T-helper 2 cell treated with Interferon-gamma antibody and Interleukin-4, amounts not matched to agents 5 μg/mL and 100 μg/mL, for 36 hours (primary cell): ENCODE data around the gene SGSM1.

Experiments used
- DNase-seq: peaks from one replicate; pipeline ENCODE4 v3.0.0; 2021; ENCODE audit warnings: low spot score
- H3K27ac Mint-ChIP-seq: one replicate; pipeline ENCODE4 v1.8.0; 2021; ENCODE audit warnings: mild to moderate bottlenecking, mixed read lengths
- H3K27me3 Mint-ChIP-seq: one replicate; pipeline ENCODE4 v1.8.0; 2021; ENCODE audit warnings: low read depth, mixed read lengths
- H3K36me3 Mint-ChIP-seq: one replicate; pipeline ENCODE4 v1.8.0; 2021; ENCODE audit warnings: low read depth, mixed read lengths
- H3K4me1 Mint-ChIP-seq: one replicate; pipeline ENCODE4 v1.8.0; 2021; ENCODE audit warnings: low read depth, mixed read lengths
- H3K4me3 Mint-ChIP-seq: one replicate; pipeline ENCODE4 v1.8.0; 2022; ENCODE audit warnings: mild to moderate bottlenecking, moderate library complexity, mixed read lengths
- H3K9me3 Mint-ChIP-seq: one replicate; pipeline ENCODE4 v1.8.0; 2021; ENCODE audit warnings: mixed read lengths

The SGSM1 gene

DNA sequence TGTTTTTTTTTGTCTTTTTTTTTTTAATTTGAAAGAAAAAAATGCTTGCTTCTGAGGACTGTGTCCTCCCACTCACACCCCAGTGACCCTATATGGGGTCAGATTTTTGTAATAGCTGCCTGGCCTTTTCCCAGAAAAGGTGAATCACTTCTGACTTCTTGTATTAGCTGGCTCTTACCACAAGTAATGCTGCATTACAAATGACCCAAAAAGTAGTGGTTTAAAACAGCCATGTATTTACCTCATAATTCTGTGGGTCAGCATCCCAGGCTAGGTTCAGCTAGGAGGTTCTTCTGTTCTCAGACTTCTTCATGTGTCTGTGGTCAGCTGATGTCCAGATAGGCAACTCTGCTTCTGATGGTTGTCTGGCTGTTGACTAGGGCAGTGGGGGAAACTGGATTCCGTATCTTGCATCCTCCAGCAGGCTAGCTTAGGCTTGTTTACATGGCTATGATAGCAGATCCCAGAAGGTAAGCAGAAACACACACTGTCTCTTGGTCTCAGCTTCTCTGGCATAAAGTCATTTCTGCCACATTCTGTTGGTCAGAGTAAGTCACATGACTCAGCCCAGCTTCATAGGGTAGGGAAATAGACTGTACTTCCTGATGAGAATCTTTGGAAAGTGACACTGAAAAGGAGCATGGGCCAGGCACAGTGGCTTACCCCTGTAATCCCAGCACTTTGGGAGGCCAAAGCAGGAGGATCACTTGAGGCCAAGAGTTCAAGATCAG is 121.0 kb downstream of the SGSM1 start:
- Mint-ChIP-seq H3K4me1 (no peaks in the 10 kb centered on the region), H3K27me3 (peaks cover 10% of the 10 kb centered on the region), H3K4me3 (no peak overlapping the region), H3K9me3 (peaks cover 4% of the 10 kb centered on the region), H3K36me3 (no peaks in the 10 kb centered on the region), H3K27ac (no peak overlapping the region)
- DNase-seq: no peak

DNA sequence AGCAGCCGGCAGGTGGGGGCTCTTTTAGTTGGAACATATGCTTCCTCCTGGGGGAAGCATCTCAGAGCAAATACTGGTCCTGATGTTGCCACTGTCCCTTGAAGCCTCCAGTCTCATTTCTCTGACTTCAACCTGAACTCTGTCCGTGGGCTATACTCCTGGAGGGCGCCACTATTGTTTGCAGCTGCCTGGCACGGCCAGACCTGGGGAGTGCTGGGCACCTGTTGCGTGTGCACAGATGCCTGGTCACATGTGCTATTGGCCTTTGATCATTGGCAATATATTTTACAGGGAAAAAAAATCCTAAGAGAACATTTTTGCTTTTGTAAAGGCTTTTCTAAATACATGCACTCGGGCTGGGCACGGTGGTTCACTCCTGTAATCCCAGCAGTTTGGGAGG is 122.3 kb downstream of the SGSM1 start:
- no peak overlapping the region for H3K27ac Mint-ChIP-seq
- H3K36me3 Mint-ChIP-seq: no peaks in the 10 kb centered on the region
- H3K4me1 Mint-ChIP-seq: no peaks in the 10 kb centered on the region
- peaks cover 11% of the 10 kb centered on the region for H3K27me3 Mint-ChIP-seq
- DNase-seq: no peak
- H3K4me3 Mint-ChIP-seq: no peak overlapping the region
- H3K9me3 Mint-ChIP-seq: peaks cover 4% of the 10 kb centered on the region

DNA sequence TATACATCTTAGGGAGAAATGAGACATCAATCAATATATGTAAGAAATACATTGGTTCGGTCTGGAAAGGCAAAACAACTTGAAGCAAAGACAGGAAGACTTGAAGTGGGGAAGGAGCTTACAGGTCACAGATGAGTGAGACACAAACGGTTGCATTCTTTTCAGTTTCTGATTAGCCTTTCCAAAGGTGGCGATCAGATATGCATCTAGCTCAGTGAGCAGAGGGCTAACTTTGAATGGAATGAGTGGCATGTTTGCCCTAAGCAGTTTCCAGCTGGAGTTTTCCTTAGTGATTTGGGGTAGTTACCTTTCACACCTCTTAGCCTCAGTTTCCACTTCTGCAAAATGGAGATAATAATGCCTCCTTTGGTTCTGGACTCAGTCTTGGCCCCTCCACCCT is 124.7 kb downstream of the SGSM1 start:
- Mint-ChIP-seq H3K27me3 (peaks cover 11% of the 10 kb centered on the region), H3K9me3 (peaks cover 4% of the 10 kb centered on the region), H3K27ac (no peak overlapping the region), H3K4me3 (no peak overlapping the region), H3K4me1 (no peaks in the 10 kb centered on the region), H3K36me3 (no peaks in the 10 kb centered on the region)
- no peak for DNase-seq

DNA sequence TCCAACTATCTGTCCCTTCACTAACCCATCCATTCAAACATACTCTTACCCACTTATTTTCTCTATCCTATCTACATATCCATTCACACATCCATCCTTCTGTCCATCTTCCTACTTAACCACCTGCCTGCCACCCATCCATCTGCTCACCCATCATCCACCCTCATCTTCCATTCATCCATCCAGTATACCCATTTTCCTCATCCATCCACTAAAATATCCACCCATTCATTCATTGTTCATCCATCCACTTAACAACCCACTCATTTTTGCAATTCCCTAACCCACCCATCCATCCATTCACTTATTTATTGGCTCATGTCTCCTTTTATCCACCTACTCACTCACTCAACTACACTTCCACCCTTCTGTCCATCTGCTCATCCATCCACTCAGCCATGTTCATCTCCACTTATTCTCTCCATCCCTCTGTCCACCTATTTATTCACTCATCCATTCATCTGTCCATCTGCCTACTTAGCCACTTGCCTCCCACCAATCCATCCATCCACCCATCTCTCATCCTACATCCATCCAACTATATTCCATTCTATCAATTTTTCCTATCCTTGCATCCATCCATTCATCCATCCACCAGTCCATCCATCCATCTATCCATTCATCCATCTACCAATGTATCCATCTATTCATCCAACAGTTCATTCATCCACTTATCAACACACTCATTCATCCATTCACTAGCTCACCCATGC is 129.9 kb downstream of the SGSM1 start:
- H3K9me3 Mint-ChIP-seq: no peaks in the 10 kb centered on the region
- no peak overlapping the region for H3K4me3 Mint-ChIP-seq

DNA sequence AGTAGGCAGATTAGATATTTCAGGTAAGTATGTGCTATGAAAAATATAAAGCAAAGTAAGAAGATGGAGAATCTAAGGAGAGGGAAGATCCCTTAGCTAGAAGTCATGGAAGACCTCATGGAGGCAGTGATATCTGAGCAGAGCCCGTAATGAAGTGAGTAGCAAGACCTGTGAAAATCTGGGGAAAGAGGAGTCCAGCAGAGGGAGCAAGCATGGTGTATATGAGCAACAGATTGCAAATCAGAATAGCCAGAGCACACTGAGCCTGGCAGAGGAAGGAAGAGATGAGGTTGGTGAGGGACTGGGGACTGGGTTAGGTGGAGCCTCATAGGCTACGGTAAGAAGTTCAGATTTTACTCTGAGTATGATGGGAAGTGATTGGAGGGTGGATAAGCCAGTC is 131.1 kb downstream of the SGSM1 start:
- no peaks in the 10 kb centered on the region for H3K4me1 Mint-ChIP-seq
- H3K36me3 Mint-ChIP-seq: no peaks in the 10 kb centered on the region
- H3K27ac Mint-ChIP-seq: no peak overlapping the region
- no peaks in the 10 kb centered on the region for H3K9me3 Mint-ChIP-seq
- no peak overlapping the region for H3K4me3 Mint-ChIP-seq
- peaks cover 2% of the 10 kb centered on the region for H3K27me3 Mint-ChIP-seq
- no peak for DNase-seq

More for the DNA sequence above, 129.9 kb downstream of the SGSM1 start:
- DNase-seq: no peak
- H3K27me3 Mint-ChIP-seq: peaks cover 4% of the 10 kb centered on the region
- no peak overlapping the region for H3K27ac Mint-ChIP-seq
- H3K36me3 Mint-ChIP-seq: no peaks in the 10 kb centered on the region
- no peaks in the 10 kb centered on the region for H3K4me1 Mint-ChIP-seq

DNA sequence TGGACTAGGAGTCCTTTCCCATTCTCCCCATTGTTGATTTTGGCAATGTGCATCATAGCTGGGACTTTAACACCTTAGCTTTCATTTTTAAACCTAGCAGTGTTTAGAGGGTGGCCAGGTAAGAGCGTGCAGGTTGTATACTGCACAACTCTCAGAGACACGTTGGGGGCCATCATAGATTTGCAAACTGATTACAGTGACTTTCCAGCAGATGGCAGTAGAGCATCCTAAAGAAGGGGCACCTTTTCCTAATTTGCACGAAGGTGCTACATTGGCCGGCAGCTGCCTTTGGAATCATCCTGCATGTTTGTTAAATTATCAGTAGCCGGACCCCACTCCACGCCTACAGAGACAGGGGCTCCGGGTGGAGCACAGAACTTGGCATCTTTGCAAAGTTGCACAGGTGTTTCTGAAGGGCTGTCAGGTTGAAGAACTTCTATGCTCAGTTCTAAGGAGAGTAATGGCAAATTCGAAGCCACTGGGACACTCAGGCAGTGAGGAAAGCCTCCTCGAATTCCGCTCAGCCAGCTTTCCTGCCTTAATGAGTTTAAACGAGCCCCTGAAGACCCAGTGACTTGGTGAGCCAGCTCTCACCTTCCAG is 132.8 kb downstream of the SGSM1 start:
- H3K4me1 Mint-ChIP-seq: no peaks in the 10 kb centered on the region
- no peaks in the 10 kb centered on the region for H3K36me3 Mint-ChIP-seq
- H3K4me3 Mint-ChIP-seq: no peak overlapping the region
- no peak overlapping the region for H3K27ac Mint-ChIP-seq
- H3K9me3 Mint-ChIP-seq: no peaks in the 10 kb centered on the region
- DNase-seq: peak; percentile 17
- peaks cover 2% of the 10 kb centered on the region for H3K27me3 Mint-ChIP-seq

DNA sequence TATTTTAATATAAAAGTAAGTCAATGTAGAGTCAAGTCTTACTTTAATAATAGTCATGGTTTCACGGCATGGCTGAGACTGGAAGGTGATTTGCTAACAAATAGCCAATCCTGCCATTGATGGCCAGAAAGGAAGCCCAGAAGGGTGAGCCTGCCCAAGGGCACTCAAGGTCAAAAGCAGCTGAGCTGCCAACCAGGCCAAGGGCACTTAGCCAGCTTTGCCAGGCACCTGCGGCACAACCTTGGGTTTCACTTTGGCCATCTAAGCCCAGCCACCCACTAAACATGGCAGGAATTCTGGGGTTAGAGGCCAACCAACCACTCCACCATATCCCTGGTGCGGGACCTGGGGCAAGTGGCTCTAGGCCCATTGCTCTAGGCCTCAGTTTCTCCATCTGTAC is 136.3 kb downstream of the SGSM1 start:
- peaks cover 3% of the 10 kb centered on the region for H3K4me1 Mint-ChIP-seq
- no peak overlapping the region for H3K4me3 Mint-ChIP-seq
- DNase-seq: no peak
- H3K27me3 Mint-ChIP-seq: peaks cover 9% of the 10 kb centered on the region
- H3K27ac Mint-ChIP-seq: no peak overlapping the region
- H3K36me3 Mint-ChIP-seq: no peaks in the 10 kb centered on the region
- H3K9me3 Mint-ChIP-seq: no peaks in the 10 kb centered on the region

DNA sequence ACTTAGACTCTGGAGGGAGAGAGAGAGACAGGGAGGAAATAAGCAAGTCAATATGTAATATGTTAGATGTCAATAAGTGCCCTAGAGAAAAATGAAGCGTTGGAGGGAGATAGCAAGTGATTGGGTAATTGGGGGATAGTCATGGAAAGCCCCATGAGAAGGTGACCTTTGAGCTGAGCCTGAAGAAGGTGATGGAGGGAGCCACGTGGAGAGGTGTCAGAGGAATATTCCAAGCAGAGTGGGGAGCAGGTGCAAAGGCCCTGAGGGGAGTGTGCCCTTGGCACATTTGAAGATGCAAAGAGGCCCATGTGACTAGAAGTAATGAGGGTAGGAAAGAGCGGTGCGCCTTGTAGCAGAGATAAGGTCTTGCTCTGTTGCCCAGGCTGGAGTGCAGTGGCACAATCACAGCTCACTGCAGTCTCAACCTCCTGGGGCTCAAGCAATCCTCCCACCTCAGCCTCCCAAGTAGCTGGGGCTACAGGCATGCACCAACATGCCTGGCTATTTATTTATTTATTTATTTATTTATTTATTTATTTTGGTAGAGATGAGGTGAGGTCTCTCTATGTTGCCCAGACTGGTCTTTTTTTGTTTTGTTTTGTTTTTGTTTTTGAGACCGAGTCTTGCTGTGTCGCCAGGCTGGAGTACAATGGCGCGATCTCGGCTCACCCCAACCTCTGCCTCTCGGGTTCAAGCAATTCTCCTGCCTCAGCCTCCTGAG is 138.4 kb downstream of the SGSM1 start:
- no peaks in the 10 kb centered on the region for H3K9me3 Mint-ChIP-seq
- H3K27ac Mint-ChIP-seq: no peak overlapping the region
- H3K27me3 Mint-ChIP-seq: peaks cover 16% of the 10 kb centered on the region
- H3K4me1 Mint-ChIP-seq: peaks cover 3% of the 10 kb centered on the region
- no peak for DNase-seq
- no peak overlapping the region for H3K4me3 Mint-ChIP-seq
- H3K36me3 Mint-ChIP-seq: no peaks in the 10 kb centered on the region

DNA sequence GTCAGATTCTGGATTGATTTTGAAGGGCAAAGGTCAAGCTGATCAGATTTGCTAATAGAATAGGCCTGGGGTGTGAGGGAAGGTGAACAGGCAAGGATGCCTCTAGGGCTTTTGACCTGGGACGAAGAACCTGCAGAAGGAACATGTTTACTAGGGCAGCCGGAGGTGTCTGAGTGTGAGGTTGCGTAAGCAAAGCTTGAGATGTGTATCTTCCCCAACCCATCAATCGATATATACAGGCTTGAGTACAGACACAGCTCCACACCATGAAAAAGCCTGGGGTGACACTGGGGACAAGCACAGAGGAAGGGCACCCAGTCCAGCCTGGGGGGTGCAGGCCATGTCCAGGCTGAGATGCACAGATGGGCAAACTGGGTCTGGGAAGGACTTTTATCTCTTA is 139.4 kb downstream of the SGSM1 start:
- Mint-ChIP-seq H3K27ac (no peak overlapping the region), H3K4me3 (no peak overlapping the region), H3K27me3 (peaks cover 24% of the 10 kb centered on the region), H3K9me3 (no peaks in the 10 kb centered on the region), H3K36me3 (no peaks in the 10 kb centered on the region), H3K4me1 (peaks cover 9% of the 10 kb centered on the region)
- DNase-seq: no peak

DNA sequence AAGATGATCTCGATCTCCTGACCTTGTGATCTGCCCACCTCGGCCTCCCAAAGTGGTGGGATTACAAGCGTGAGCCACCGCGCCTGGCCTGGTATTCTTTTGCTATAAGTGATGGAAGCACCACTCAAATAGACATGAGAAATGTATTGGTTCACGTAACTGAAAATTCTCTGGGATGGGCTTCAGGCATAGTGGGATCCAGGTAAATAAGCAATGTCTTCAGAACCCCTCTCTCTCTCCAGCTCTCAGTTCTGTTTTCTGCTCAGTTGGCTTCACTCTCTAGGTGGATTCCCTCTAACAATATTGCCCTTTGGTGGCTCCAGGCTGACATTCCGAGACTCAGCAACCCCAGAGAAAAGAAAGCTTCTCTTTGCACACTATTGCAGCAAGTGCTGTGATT is 141.4 kb downstream of the SGSM1 start:
- peaks cover 39% of the 10 kb centered on the region for H3K27me3 Mint-ChIP-seq
- no peak overlapping the region for H3K27ac Mint-ChIP-seq
- peaks cover 13% of the 10 kb centered on the region for H3K4me1 Mint-ChIP-seq

DNA sequence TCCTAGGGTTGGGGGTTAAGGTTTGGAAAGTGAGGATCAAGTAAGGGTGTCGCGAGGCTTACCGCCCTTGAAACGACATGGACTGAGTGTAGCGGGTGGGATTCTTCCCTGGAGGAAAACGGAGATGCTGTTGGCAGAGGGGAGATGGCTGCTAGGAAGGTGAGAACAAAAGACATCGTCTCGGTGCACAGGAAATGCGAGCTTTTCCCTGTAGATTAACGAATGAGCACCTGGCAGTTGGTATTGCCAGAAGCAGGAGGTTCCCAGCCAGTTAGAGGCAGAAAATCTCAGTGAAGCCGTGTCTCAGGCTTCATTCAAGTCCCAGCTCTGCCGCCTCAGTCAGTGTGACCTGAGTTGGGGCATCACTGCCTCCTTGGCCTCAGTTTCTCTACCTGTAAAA is 141.9 kb downstream of the SGSM1 start:
- H3K4me1 Mint-ChIP-seq: peaks cover 13% of the 10 kb centered on the region
- no peaks in the 10 kb centered on the region for H3K36me3 Mint-ChIP-seq
- H3K27me3 Mint-ChIP-seq: peaks cover 40% of the 10 kb centered on the region
- H3K27ac Mint-ChIP-seq: no peak overlapping the region
- no peak overlapping the region for H3K4me3 Mint-ChIP-seq
- no peak for DNase-seq
- no peaks in the 10 kb centered on the region for H3K9me3 Mint-ChIP-seq

More for the DNA sequence above, 141.4 kb downstream of the SGSM1 start:
- DNase-seq: no peak
- H3K9me3 Mint-ChIP-seq: no peaks in the 10 kb centered on the region
- no peaks in the 10 kb centered on the region for H3K36me3 Mint-ChIP-seq
- H3K4me3 Mint-ChIP-seq: no peak overlapping the region

DNA sequence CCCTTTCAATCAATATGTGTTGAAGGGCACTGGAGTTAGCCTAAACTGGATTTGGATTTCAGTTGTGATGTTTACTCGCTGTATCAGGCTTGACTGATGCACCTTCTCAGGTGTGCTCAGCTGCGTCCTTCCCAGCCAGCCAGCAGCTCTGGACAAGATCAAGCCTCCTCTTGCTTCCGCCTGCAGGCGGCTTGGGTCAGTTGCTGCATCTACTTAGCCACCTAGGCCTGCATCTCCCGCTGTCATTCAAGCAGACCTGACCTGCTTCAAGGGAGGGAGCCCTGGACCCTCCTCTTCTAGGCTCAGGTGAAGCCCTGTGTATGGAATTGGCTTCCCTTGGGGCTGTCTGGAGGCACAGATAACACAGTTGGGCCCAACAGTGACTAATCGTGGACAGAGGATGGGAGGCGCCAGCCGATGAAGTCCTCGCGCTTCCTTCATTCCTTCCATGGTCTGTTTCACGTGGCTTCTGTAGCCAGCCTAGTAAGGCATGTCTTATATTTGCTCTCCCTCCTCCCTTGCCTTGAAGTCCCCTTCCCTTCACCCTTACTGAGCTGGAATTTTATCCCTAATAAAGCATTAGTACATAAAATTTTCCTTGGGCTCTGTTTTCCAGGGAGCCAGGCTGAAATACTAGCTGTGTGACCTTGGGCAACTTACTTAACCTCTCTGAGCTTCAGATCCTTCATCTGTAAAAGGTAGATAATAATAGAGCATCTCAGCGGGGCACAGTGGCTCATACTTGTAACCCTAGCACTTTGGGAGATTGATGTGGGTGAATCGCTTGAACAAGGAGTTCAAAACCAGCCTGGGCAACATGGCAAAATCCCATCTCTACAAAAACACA is 142.6 kb downstream of the SGSM1 start:
- H3K4me3 Mint-ChIP-seq: no peak overlapping the region
- peaks cover 45% of the 10 kb centered on the region for H3K27me3 Mint-ChIP-seq
- no peak overlapping the region for H3K27ac Mint-ChIP-seq
- no peaks in the 10 kb centered on the region for H3K9me3 Mint-ChIP-seq
- H3K36me3 Mint-ChIP-seq: no peaks in the 10 kb centered on the region
- peaks cover 15% of the 10 kb centered on the region for H3K4me1 Mint-ChIP-seq
- DNase-seq: no peak

DNA sequence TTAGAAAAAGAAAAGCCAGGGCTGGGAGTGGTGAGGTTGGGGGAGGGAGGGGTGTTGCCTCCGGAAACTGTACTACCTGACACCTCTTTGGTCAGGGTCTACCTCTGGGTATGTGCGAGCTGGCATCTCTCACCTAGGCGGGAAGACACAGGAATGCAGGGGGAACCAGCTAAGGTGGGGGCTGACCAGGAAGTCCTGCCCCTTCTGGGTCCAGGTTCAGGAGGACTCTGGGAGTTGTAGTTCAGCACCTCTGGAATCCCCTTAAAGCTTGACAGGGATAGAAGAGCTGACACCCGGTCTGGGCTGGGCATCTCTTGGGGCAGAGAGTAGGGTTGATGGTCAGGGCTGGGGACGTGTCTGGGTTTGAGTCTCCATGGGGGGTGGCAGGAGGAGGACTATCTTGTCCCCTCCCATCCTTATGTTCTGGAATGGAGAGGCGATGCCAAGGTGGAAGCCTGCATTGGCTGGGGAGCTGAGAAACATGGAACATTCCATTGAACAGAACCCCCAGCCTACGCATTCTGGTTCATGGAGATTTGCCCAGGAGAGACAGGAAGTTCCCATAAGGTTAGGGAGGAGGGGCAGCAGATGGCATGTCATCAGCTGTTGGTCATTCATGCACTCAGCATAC is 144.4 kb downstream of the SGSM1 start:
- Mint-ChIP-seq H3K27me3 (peaks cover 53% of the 10 kb centered on the region), H3K36me3 (no peaks in the 10 kb centered on the region), H3K4me1 (peaks cover 15% of the 10 kb centered on the region), H3K9me3 (no peaks in the 10 kb centered on the region), H3K27ac (no peak overlapping the region), H3K4me3 (peak overlapping the region; percentile 17)
- DNase-seq: no peak
